GM18909 (cell line): ENCODE data around the gene TMTC1.
A peak's percentile ranks its signal among the peaks of the same experiment; 100 is the strongest.

ENCODE experiments used
- ATAC-seq: cut with Tn5 transposase; IDR thresholded peaks from one replicate; pipeline ENCODE4 v1.9.1; 2021; ENCODE audit warnings: mild to moderate bottlenecking; ENCODE audit not compliant: unreplicated experiment, poor library complexity

The TMTC1 gene

GRCh38 chr12:29781188-29781587, 2.6 kb downstream of the TMTC1 start:
- no peak for ATAC-seq

- no peak for ATAC-seq
Observed at GRCh38 chr12:29780084-29780483, 3.7 kb downstream of the TMTC1 start.

GRCh38 chr12:29778531-29778930, 5.2 kb downstream of the TMTC1 start:
- ATAC-seq: no peak

GRCh38 chr12:29773076-29773475, 10.7 kb downstream of the TMTC1 start:
- ATAC-seq: no peak

- ATAC-seq: no peak
Observed at GRCh38 chr12:29771786-29772185, 12.0 kb downstream of the TMTC1 start.

- no peak for ATAC-seq
Observed at GRCh38 chr12:29771165-29771564, 12.6 kb downstream of the TMTC1 start.

- no peak for ATAC-seq
Observed at GRCh38 chr12:29769162-29769858, 14.4 kb downstream of the TMTC1 start.

GRCh38 chr12:29768372-29768771, 15.4 kb downstream of the TMTC1 start:
- ATAC-seq: no peak

GRCh38 chr12:29763301-29763683, 20.4 kb downstream of the TMTC1 start:
- ATAC-seq: no peak

- ATAC-seq: no peak
Observed at GRCh38 chr12:29762637-29763300, 21.0 kb downstream of the TMTC1 start.

GRCh38 chr12:29759950-29760349, 23.8 kb downstream of the TMTC1 start:
- no peak for ATAC-seq

GRCh38 chr12:29756741-29757390, 26.9 kb downstream of the TMTC1 start:
- no peak for ATAC-seq

- no peak for ATAC-seq
Observed at GRCh38 chr12:29754235-29755189, 29.2 kb downstream of the TMTC1 start.

GRCh38 chr12:29752121-29752520, 31.6 kb downstream of the TMTC1 start:
- no peak for ATAC-seq

- ATAC-seq: no peak
Observed at GRCh38 chr12:29751676-29752075, 32.1 kb downstream of the TMTC1 start.

- no peak for ATAC-seq
Observed at GRCh38 chr12:29750928-29751220, 32.9 kb downstream of the TMTC1 start.

GRCh38 chr12:29750131-29750927, 33.4 kb downstream of the TMTC1 start:
- ATAC-seq: peak; percentile 94

- ATAC-seq: no peak
Observed at GRCh38 chr12:29744365-29744764, 39.4 kb downstream of the TMTC1 start.

- ATAC-seq: no peak
Observed at GRCh38 chr12:29743801-29744200, 39.9 kb downstream of the TMTC1 start.

GRCh38 chr12:29743077-29743476, 40.7 kb downstream of the TMTC1 start:
- ATAC-seq: no peak
